Measurements from ENCODE around the gene DYNC2H1.

DYNC2H1 gene

GRCh38 chr11:103520792-103521191 lies 411.6 kb downstream of the DYNC2H1 start:
- TF ChIP-seq, protein P1, sequence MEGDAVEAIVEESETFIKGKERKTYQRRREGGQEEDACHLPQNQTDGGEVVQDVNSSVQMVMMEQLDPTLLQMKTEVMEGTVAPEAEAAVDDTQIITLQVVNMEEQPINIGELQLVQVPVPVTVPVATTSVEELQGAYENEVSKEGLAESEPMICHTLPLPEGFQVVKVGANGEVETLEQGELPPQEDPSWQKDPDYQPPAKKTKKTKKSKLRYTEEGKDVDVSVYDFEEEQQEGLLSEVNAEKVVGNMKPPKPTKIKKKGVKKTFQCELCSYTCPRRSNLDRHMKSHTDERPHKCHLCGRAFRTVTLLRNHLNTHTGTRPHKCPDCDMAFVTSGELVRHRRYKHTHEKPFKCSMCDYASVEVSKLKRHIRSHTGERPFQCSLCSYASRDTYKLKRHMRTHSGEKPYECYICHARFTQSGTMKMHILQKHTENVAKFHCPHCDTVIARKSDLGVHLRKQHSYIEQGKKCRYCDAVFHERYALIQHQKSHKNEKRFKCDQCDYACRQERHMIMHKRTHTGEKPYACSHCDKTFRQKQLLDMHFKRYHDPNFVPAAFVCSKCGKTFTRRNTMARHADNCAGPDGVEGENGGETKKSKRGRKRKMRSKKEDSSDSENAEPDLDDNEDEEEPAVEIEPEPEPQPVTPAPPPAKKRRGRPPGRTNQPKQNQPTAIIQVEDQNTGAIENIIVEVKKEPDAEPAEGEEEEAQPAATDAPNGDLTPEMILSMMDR (IDR thresholded peaks at IDR 0.05; ENCODE audit: low read depth, low read length, missing control alignments) = no peak
- DNase-seq (ENCODE audit: extremely low read depth, low read depth) = no peak
- H3K4me3 ChIP-seq (replicated peaks; ENCODE audit: low read depth, low read length) = no peak overlapping the region

- no peak overlapping the region for H3K4me3 ChIP-seq (replicated peaks; ENCODE audit: low read depth, low read length)
- peak; percentile 50 for DNase-seq (ENCODE audit: extremely low read depth, low read depth)
- TF ChIP-seq, protein P1 (IDR thresholded peaks at IDR 0.05; ENCODE audit: low read depth, low read length, missing control alignments) = no peak
Observed at GRCh38 chr11:103525069-103525468, 415.8 kb downstream of the DYNC2H1 start.

DNA sequence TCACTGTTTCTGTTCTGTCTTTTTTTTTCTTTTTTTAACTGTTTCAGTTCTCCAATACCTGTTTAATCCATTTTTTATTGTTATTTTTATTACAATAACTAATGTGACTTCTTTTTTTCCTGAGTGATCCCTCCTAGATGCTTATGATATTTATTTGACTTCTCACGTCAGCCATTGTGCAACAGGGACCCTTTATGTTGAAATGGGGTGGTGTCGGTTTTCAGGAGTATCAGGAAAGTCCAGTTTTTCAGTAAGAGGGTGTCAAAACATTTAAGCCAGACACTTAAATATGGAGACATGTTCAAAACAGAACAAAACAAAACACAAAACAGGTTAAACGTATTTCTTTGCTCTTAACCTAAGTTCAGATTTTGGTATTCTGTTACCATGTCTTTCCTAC lies 418.8 kb downstream of the DYNC2H1 start:
- TF ChIP-seq, protein P1 (IDR thresholded peaks at IDR 0.05; ENCODE audit: low read depth, low read length, missing control alignments) = no peak
- DNase-seq (ENCODE audit: extremely low read depth, low read depth) = no peak
- H3K4me3 ChIP-seq (replicated peaks; ENCODE audit: low read depth, low read length) = no peak overlapping the region

- TF ChIP-seq, protein P1 (IDR thresholded peaks at IDR 0.05; ENCODE audit: low read depth, low read length, missing control alignments) = no peak
- H3K4me3 ChIP-seq (replicated peaks; ENCODE audit: low read depth, low read length) = no peak overlapping the region
Observed at GRCh38 chr11:103528596-103528995, 419.4 kb downstream of the DYNC2H1 start.

DNA sequence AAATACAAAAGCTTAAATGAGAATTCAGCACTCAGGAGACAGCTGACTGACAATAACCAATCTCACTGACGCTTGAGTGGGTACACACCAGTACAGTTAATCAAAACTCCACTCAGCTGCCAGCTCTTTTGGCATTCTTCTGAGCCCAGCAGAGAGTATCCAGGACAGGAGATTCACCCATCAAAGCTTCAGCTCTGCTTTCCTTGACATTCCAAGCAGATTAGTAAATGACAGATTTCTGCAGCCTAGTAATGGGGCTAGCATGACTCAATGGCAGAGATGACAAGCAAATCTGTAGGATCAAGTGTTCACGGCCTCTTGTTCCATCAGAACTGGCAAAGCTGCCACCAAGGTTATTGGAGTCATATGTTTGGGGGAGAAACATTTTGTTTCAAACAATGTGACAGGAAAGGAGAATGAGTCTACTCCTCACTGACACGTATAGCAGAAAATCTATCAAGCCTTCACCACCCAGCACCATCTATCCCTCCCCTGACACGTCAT lies 420.0 kb downstream of the DYNC2H1 start:
- TF ChIP-seq, protein P1 (IDR thresholded peaks at IDR 0.05; ENCODE audit: low read depth, low read length, missing control alignments) = no peak
- no peak overlapping the region for H3K4me3 ChIP-seq (replicated peaks; ENCODE audit: low read depth, low read length)
- DNase-seq (ENCODE audit: extremely low read depth, low read depth) = peak; percentile 37

More at GRCh38 chr11:103528596-103528995, 419.4 kb downstream of the DYNC2H1 start:
- no peak for DNase-seq (ENCODE audit: extremely low read depth, low read depth)
